IMR-90 (cell line): Measurements from ENCODE around the gene ZNFX1. TPM values are rescaled to one million over a fixed set of nuclear protein-coding genes. Genes with fewer than 3 reads are reported as not detected.

Experiments
- ATAC-seq: fragments of 200-7000 bp; cut with Tn5 transposase; 2 replicates; pipeline ENCODE4 v1.9.1; 2020; ENCODE audit warnings: low read depth, mild to moderate bottlenecking, moderate library complexity
- BruUV-seq: library from RNA; stranded (reverse); fragments of 400-500 nt; replicated peaks from 2 replicates; lab custom pipeline; 2021; lab: Mats Ljungman, UMichigan
- CTCF ChIA-PET: fragments of 300-600 bp; formaldehyde crosslinking; extraction: SDS; loops from one replicate; lab custom pipeline; 2021; ENCODE audit warnings: antibody characterized with exemption; lab: Yijun Ruan, JAX
- POLR2A ChIA-PET: fragments of 300-600 bp; sonication (Branson Sonifier 250); formaldehyde crosslinking; loops from one replicate; lab custom pipeline; 2022; ENCODE audit warnings: antibody characterized with exemption; ENCODE audit not compliant: unreplicated experiment; lab: Charles Lee
- DNase-seq: peaks from one replicate; pipeline ENCODE4 v3.0.0; 2013
- H2AFZ ChIP-seq: replicated peaks from 2 replicates; pipeline ENCODE3; 2013; ENCODE audit warnings: low read length, mild to moderate bottlenecking; ENCODE audit not compliant: poor library complexity
- H2AK5ac ChIP-seq: 2 replicates; pipeline ENCODE4 v1.6.1; 2013; ENCODE audit warnings: low read depth, low read length, inconsistent platforms
- H2AK9ac ChIP-seq: replicated peaks from 2 replicates; pipeline ENCODE3; 2013; ENCODE audit warnings: mild to moderate bottlenecking, low read depth, low read length, moderate library complexity; ENCODE audit not compliant: poor library complexity
- H2BK120ac ChIP-seq: 2 replicates; pipeline ENCODE4 v1.6.1; 2013; ENCODE audit warnings: low read depth, low read length, inconsistent platforms
- H2BK15ac ChIP-seq: 3 replicates; pipeline ENCODE4 v1.6.1; 2013; ENCODE audit warnings: low read depth, low read length, inconsistent platforms
- H2BK20ac ChIP-seq: 2 replicates; pipeline ENCODE4 v1.6.1; 2013; ENCODE audit warnings: low read depth, mild to moderate bottlenecking, inconsistent platforms, low read length, moderate library complexity
- H2BK5ac ChIP-seq: 2 replicates; pipeline ENCODE4 v1.6.1; 2013; ENCODE audit warnings: mild to moderate bottlenecking, low read depth, low read length, inconsistent platforms; ENCODE audit not compliant: poor library complexity, severe bottlenecking
- H3K14ac ChIP-seq: replicated peaks from 2 replicates; pipeline ENCODE4 v1.6.1; 2013; ENCODE audit warnings: low read depth, low read length, inconsistent platforms
- H3K18ac ChIP-seq: 2 replicates; pipeline ENCODE4 v1.6.1; 2013; ENCODE audit warnings: low read depth, low read length, control low read depth
- H3K23ac ChIP-seq: 2 replicates; pipeline ENCODE4 v1.6.1; 2013; ENCODE audit warnings: low read depth, low read length, inconsistent platforms
- H3K27ac ChIP-seq: 2 replicates; pipeline ENCODE4 v1.5.1; 2013; ENCODE audit warnings: mild to moderate bottlenecking, control low read depth, low read length; ENCODE audit not compliant: insufficient read depth
- H3K27me3 ChIP-seq: 2 replicates; pipeline ENCODE4 v1.6.1; 2013; ENCODE audit warnings: low read length; ENCODE audit not compliant: control insufficient read depth, insufficient read depth
- H3K36me3 ChIP-seq: 2 replicates; pipeline ENCODE4 v1.6.1; 2013; ENCODE audit warnings: low read length, mixed read lengths; ENCODE audit not compliant: control insufficient read depth, insufficient read depth
- H3K4ac ChIP-seq: 2 replicates; pipeline ENCODE4 v1.6.1; 2013; ENCODE audit warnings: low read depth, low read length, inconsistent platforms
- H3K4me1 ChIP-seq: 2 replicates; pipeline ENCODE4 v1.6.1; 2013; ENCODE audit warnings: low read length, mixed read lengths; ENCODE audit not compliant: control insufficient read depth, insufficient read depth
- H3K4me2 ChIP-seq: 2 replicates; pipeline ENCODE4 v1.6.1; 2013; ENCODE audit warnings: low read depth, mild to moderate bottlenecking, control low read depth, low read length, moderate library complexity
- H3K4me3 ChIP-seq: 2 replicates; pipeline ENCODE4 v1.5.1; 2013; ENCODE audit warnings: low read depth, mild to moderate bottlenecking, control low read depth, low read length, moderate library complexity; ENCODE audit not compliant: insufficient read depth
- H3K56ac ChIP-seq: 2 replicates; pipeline ENCODE4 v1.6.1; 2013; ENCODE audit warnings: low read length, inconsistent platforms; ENCODE audit not compliant: insufficient read depth; ENCODE audit errors: extremely low read depth
- H3K79me1 ChIP-seq, 2 experiments: 2 replicates each; pipeline ENCODE4 v1.6.1; 2013; ENCODE audit warnings: low read length in 2 of 2, inconsistent platforms in 1 of 2, low read depth in 1 of 2
- H3K9ac ChIP-seq: 2 replicates; pipeline ENCODE4 v1.6.1; 2013; ENCODE audit warnings: low read depth, low read length, control low read depth
- H3K9me1 ChIP-seq: 2 replicates; pipeline ENCODE4 v1.6.1; 2013; ENCODE audit warnings: low read length, inconsistent platforms; ENCODE audit not compliant: insufficient read depth
- H3K9me3 ChIP-seq: 2 replicates; pipeline ENCODE4 v1.6.1; 2013; ENCODE audit warnings: low read length; ENCODE audit not compliant: control insufficient read depth, insufficient read depth
- H4K20me1 ChIP-seq: 2 replicates; pipeline ENCODE4 v1.6.1; 2013; ENCODE audit warnings: low read length, inconsistent platforms; ENCODE audit not compliant: insufficient read depth
- H4K5ac ChIP-seq: 2 replicates; pipeline ENCODE4 v1.6.1; 2013; ENCODE audit warnings: mild to moderate bottlenecking, low read depth, low read length, control low read depth
- H4K8ac ChIP-seq, 2 experiments: 2 replicates each; pipeline ENCODE4 v1.6.1; 2013; ENCODE audit warnings: low read depth in 2 of 2, low read length in 2 of 2, control low read depth in 1 of 2, inconsistent platforms in 1 of 2
- H4K91ac ChIP-seq: 2 replicates; pipeline ENCODE4 v1.6.1; 2013; ENCODE audit warnings: low read depth, low read length, inconsistent platforms; ENCODE audit not compliant: insufficient read depth
- BHLHE40 ChIP-seq: fragments of 150-350 bp; IDR thresholded peaks from 2 replicates; pipeline ENCODE4 v1.6.1; 2016; ENCODE audit warnings: mild to moderate bottlenecking, low read depth, low read length
- CEBPB ChIP-seq: IDR thresholded peaks from 2 replicates; pipeline ENCODE4 v1.6.1; 2012; ENCODE audit warnings: low read depth, low read length, improper control_type of control experiment
- CHD1 ChIP-seq: IDR thresholded peaks from 2 replicates; pipeline ENCODE4 v1.6.1; 2012; ENCODE audit warnings: low read depth, low read length, improper control_type of control experiment
- MAZ ChIP-seq: IDR thresholded peaks from 2 replicates; pipeline ENCODE4 v1.6.1; 2012; ENCODE audit warnings: low read depth, mild to moderate bottlenecking, low read length, improper control_type of control experiment, moderate library complexity, borderline replicate concordance
- POLR2A ChIP-seq: IDR thresholded peaks from 2 replicates; pipeline ENCODE4 v1.6.1; 2012; ENCODE audit warnings: mild to moderate bottlenecking, low read depth, low read length
- RCOR1 ChIP-seq: IDR thresholded peaks from 2 replicates; pipeline ENCODE4 v1.6.1; 2012; ENCODE audit warnings: mild to moderate bottlenecking, low read length, improper control_type of control experiment; ENCODE audit not compliant: insufficient replicate concordance
- RFX5 ChIP-seq: IDR thresholded peaks from 2 replicates; pipeline ENCODE4 v1.8.0; 2012; ENCODE audit warnings: low read depth, mild to moderate bottlenecking, low read length, moderate library complexity
- WGBS, 2 experiments: methylation state at CpG; one replicate each; pipeline versions ENCODE4 v1.1.5 to v1.1.7; 2013; ENCODE audit warnings: missing lambda C conversion rate in 2 of 2; ENCODE audit not compliant: insufficient read length in 1 of 2; ENCODE audit errors: extremely low coverage in 2 of 2; 5-methylcytosine and 5-hydroxymethylcytosine counted together
- dilution Hi-C: fragments of 300-500 bp; cut with HindIII; formaldehyde crosslinking; loops from one replicate; pipeline ENCODE4 v1.14.3; 2018; ENCODE audit warnings: low sequenced_read_pairs; ENCODE audit not compliant: unreplicated experiment
- in situ Hi-C: fragments of 300-500 bp; cut with MboI; formaldehyde crosslinking; loops from 3 replicates; pipeline ENCODE4 v1.14.3; 2019; ENCODE audit warnings: low sequenced_read_pairs, inconsistent platforms, mixed read lengths
- intact Hi-C: fragments of 100-400 bp; cut with micrococcal nuclease; formaldehyde crosslinking; loops from 2 replicates; pipeline ENCODE4 v1.10.0; 2022
- polyA plus RNA-seq, 3 experiments: library from polyadenylated mRNA; depleted of rRNA; stranded (reverse); fragments of >200 nt; gene quantifications; 2 replicates each; pipeline ENCODE4 v1.2.3, GENCODE V29; 2012; ENCODE audit warnings: low replicate concordance in 1 of 3
- total RNA-seq: library from RNA; depleted of rRNA; stranded (reverse); fragments of >200 nt; gene quantifications from 2 replicates; pipeline ENCODE4 v1.2.3, GENCODE V29; 2012
- TF ChIP-seq, protein P1 (sequence below): fragments of 150-350 bp; IDR thresholded peaks from 2 replicates; pipeline ENCODE4 v1.6.1; 2016; ENCODE audit warnings: low read depth, mild to moderate bottlenecking, low read length, moderate library complexity, borderline replicate concordance
- TF ChIP-seq, protein P2 (sequence below): fragments of 150-350 bp; IDR thresholded peaks from 2 replicates; pipeline ENCODE4 v1.6.1; 2017; ENCODE audit warnings: mild to moderate bottlenecking, antibody characterized with exemption, low read length, low read depth

The ZNFX1 gene
- total and polyA plus RNA-seq, 2 of the 4 experiments (the other 2 are of a cell fraction): 10.9 to 60.9 TPM

DNA sequence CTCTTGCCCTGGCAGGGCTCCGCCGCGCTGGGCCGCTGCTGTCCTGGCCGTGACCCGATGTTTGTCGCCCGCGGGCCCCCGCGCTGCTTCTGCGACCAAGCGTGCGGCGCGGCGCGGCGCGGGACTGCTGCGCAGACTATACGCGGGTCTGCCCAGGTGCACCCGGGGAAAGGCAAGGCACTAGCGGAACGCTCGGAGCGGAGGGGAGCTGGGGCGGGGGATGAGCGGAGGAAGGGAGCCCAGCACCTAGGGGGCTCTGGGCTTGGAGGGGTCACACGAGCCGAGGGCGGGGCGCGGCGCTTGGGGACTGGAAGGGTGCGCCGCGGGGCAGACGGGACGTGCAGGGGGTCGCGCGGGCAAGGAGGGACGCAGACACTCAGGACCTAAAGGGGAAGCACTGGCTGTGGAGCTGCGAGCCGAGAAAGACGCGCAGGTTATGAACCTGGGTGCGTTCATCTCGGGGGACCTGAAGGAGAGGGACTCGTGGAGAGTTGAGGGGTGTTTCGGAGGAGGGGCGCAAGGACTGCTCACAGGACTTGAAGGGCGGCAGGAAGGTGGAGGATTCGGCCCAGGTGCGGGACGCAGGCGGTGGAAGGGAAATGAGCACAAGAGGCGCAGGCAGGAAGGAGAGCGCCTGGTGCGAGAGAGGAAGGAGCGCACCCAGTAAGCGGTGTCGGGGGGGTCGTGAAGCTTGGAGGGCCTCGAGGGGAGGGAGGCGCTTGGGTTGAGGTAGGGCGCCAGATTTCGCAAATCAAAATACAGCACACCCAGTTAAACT is 40.8 kb upstream of the ZNFX1 start:
- peak overlapping the region; percentile 54; the same call in 1 of the 2 replicates for H3K4me2 ChIP-seq
- POLR2A ChIA-PET: no interaction called here

More for the DNA sequence above, 40.8 kb upstream of the ZNFX1 start:
- H3K18ac ChIP-seq: no peak overlapping the region
- no peak overlapping the region for H4K91ac ChIP-seq
- dilution Hi-C loops: no loop called here
- H4K8ac ChIP-seq: no peak overlapping the region
- H3K27me3 ChIP-seq: peaks cover 59% of the 10 kb centered on the region
- CTCF ChIA-PET: interaction anchor here (0.9 kb wide), 1 partner anchor 68 kb away, joined by 4 read pairs; no protein-coding TSS in a partner anchor
- H2AK5ac ChIP-seq: no peak overlapping the region
- H3K79me1 ChIP-seq: no peaks in the 10 kb centered on the region
- DNase-seq: no peak
- peaks cover 3% of the 10 kb centered on the region; the same call in 1 of the 2 replicates for H3K4me1 ChIP-seq
- peak overlapping the region; percentile 14 for H2AFZ ChIP-seq
- no peak overlapping the region for H4K5ac ChIP-seq
- no peak overlapping the region for H3K56ac ChIP-seq
- H3K4me3 ChIP-seq: peak overlapping the region; percentile 3; the same call in 1 of the 2 replicates
- intact Hi-C loops: no loop called here
- H2AK9ac ChIP-seq: no peak overlapping the region
- H3K4ac ChIP-seq: no peak overlapping the region
- H3K9ac ChIP-seq: no peak overlapping the region
- H2BK20ac ChIP-seq: no peak overlapping the region
- H2BK120ac ChIP-seq: no peak overlapping the region
- WGBS, 2 experiments: 4% methylated on average over 41 of the region's 70 CpGs; no CpG with 5 or more reads in 1 of the 2 experiments
- no peak overlapping the region for H2BK15ac ChIP-seq
- no peaks in the 10 kb centered on the region for H4K20me1 ChIP-seq
- no peak overlapping the region for H3K23ac ChIP-seq
- H3K27ac ChIP-seq: no peak overlapping the region
- no peak overlapping the region for H2BK5ac ChIP-seq
- H3K14ac ChIP-seq: no peak overlapping the region
- H3K36me3 ChIP-seq: no peaks in the 10 kb centered on the region
- BruUV-seq: no TSS peak
- H3K9me1 ChIP-seq: no peaks in the 10 kb centered on the region
- TF ChIP-seq POLR2A: no peak
- TF ChIP-seq, protein P1, sequence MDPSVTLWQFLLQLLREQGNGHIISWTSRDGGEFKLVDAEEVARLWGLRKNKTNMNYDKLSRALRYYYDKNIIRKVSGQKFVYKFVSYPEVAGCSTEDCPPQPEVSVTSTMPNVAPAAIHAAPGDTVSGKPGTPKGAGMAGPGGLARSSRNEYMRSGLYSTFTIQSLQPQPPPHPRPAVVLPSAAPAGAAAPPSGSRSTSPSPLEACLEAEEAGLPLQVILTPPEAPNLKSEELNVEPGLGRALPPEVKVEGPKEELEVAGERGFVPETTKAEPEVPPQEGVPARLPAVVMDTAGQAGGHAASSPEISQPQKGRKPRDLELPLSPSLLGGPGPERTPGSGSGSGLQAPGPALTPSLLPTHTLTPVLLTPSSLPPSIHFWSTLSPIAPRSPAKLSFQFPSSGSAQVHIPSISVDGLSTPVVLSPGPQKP: no peak
- no peak for TF ChIP-seq CEBPB
- no peak for TF ChIP-seq CHD1
- TF ChIP-seq MAZ: no peak
- no peak for TF ChIP-seq BHLHE40
- no peak for TF ChIP-seq RCOR1
- TF ChIP-seq, protein P2, sequence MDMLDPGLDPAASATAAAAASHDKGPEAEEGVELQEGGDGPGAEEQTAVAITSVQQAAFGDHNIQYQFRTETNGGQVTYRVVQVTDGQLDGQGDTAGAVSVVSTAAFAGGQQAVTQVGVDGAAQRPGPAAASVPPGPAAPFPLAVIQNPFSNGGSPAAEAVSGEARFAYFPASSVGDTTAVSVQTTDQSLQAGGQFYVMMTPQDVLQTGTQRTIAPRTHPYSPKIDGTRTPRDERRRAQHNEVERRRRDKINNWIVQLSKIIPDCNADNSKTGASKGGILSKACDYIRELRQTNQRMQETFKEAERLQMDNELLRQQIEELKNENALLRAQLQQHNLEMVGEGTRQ: no peak
- no peak for TF ChIP-seq RFX5
- ATAC-seq: no peak
- peaks cover 8% of the 10 kb centered on the region; the same call in 1 of the 2 replicates for H3K9me3 ChIP-seq
- in situ Hi-C loops: no loop called here
